Mucosa of descending colon (tissue), 3 donors: ENCODE results near the gene NBPF12. TPM values are rescaled to one million over a fixed set of nuclear protein-coding genes. Genes with fewer than 3 reads are reported as not detected.
A peak's percentile ranks its signal among the peaks of the same experiment; 100 is the strongest.
"Not testable (repeated sequence)": the region's sequence is repeated elsewhere in the genome, so short reads cannot be mapped to it uniquely, and the experiment has no call there.

ENCODE experiments used
- ATAC-seq: fragments of 200-7000 bp; cut with Tn5 transposase; one replicate; pipeline ENCODE4 v1.9.1; 2020; ENCODE audit warnings: mild to moderate bottlenecking, moderate library complexity
- DNase-seq, 3 donors: peaks; one replicate each; pipeline ENCODE4 v3.0.0-alpha.2; 2020
- H3K36me3 ChIP-seq: fragments of 200-600 bp; one replicate; pipeline ENCODE4 v1.8.0; 2021; ENCODE audit warnings: low read depth, mild to moderate bottlenecking
- H3K4me1 ChIP-seq: fragments of 200-600 bp; one replicate; pipeline ENCODE4 v1.8.0; 2021; ENCODE audit warnings: low read depth, mild to moderate bottlenecking
- H3K4me3 ChIP-seq: fragments of 200-600 bp; one replicate; pipeline ENCODE4 v1.8.0; 2021; ENCODE audit warnings: mild to moderate bottlenecking
- H3K9me3 ChIP-seq: fragments of 200-600 bp; one replicate; pipeline ENCODE4 v1.8.0; 2021; ENCODE audit warnings: mild to moderate bottlenecking
- intact Hi-C, 2 donors: fragments of 100-400 bp; cut with DNase I in 1 of 2; cut with micrococcal nuclease in 1 of 2; formaldehyde crosslinking; loops; one replicate each; pipeline versions ENCODE4 v1.11.0 to v1.11.1; 2022; cut with DNase I, micrococcal nuclease
- total RNA-seq, 3 donors: library from RNA; stranded (reverse); fragmentation: NEBNext Ultra II Directional in 2 of 3; extraction: Animal tissue kit (Norgen Biotek cat#: 25700) in 2 of 3; gene quantifications; one replicate each; pipeline versions ENCODE4 v1.2.1 to v1.2.4, GENCODE V29; 2021 to 2023
- donor health status: DM: no; HTN: no; CAD: no; lungs with moderate emphysema.
- donor health status: DM: no; HTN: no; CAD: no.
- donor health status: DM: no; HTN: yes; CAD: no.

The NBPF12 gene
- total RNA-seq, 3 donors from 2014 or later, result 10.0 to 15.7 (median 14.2) TPM

GRCh38 chr1:146938927-146939786 lies 1.0 kb downstream of the NBPF12 start:
- H3K9me3 ChIP-seq, intact Hi-C loops, H3K4me1 ChIP-seq, H3K36me3 ChIP-seq: not testable (repeated sequence)
- peak overlapping the region; percentile 80 for H3K4me3 ChIP-seq
- ATAC-seq, result peak; percentile 80
- peak; percentile 57 to 71 (median 71) for DNase-seq

- H3K9me3 ChIP-seq, H3K4me3 ChIP-seq, H3K36me3 ChIP-seq, intact Hi-C loops, ATAC-seq, H3K4me1 ChIP-seq, DNase-seq: not testable (repeated sequence)
These were observed 2.2 kb downstream of the NBPF12 start for GRCh38 chr1:146940293-146940692.

GRCh38 chr1:146943342-146943886 lies 5.3 kb downstream of the NBPF12 start:
- H3K9me3 ChIP-seq, intact Hi-C loops, DNase-seq, H3K36me3 ChIP-seq, H3K4me1 ChIP-seq, ATAC-seq, H3K4me3 ChIP-seq: not testable (repeated sequence)

- H3K36me3 ChIP-seq, ATAC-seq, H3K4me1 ChIP-seq, H3K9me3 ChIP-seq, DNase-seq, H3K4me3 ChIP-seq, intact Hi-C loops: not testable (repeated sequence)
These were observed 10.0 kb downstream of the NBPF12 start for GRCh38 chr1:146948127-146948526.

- H3K36me3 ChIP-seq, H3K4me1 ChIP-seq, ATAC-seq, DNase-seq, H3K9me3 ChIP-seq, H3K4me3 ChIP-seq, intact Hi-C loops: not testable (repeated sequence)
These were observed 26.2 kb downstream of the NBPF12 start for GRCh38 chr1:146964340-146964739.

- H3K9me3 ChIP-seq, intact Hi-C loops, H3K36me3 ChIP-seq, ATAC-seq, DNase-seq, H3K4me1 ChIP-seq, H3K4me3 ChIP-seq: not testable (repeated sequence)
These were observed 28.2 kb downstream of the NBPF12 start for GRCh38 chr1:146966351-146966750.

- H3K9me3 ChIP-seq, ATAC-seq, H3K4me1 ChIP-seq, intact Hi-C loops, H3K4me3 ChIP-seq, H3K36me3 ChIP-seq, DNase-seq: not testable (repeated sequence)
These were observed 32.5 kb downstream of the NBPF12 start for GRCh38 chr1:146970656-146971055.

GRCh38 chr1:146972681-146973080 lies 34.6 kb downstream of the NBPF12 start:
- intact Hi-C loops, H3K36me3 ChIP-seq, DNase-seq, ATAC-seq, H3K4me3 ChIP-seq, H3K4me1 ChIP-seq, H3K9me3 ChIP-seq: not testable (repeated sequence)

GRCh38 chr1:146985855-146986254 lies 47.7 kb downstream of the NBPF12 start:
- DNase-seq, H3K4me1 ChIP-seq, H3K9me3 ChIP-seq, ATAC-seq, intact Hi-C loops, H3K4me3 ChIP-seq, H3K36me3 ChIP-seq: not testable (repeated sequence)

- H3K4me1 ChIP-seq, H3K9me3 ChIP-seq, intact Hi-C loops, DNase-seq, H3K4me3 ChIP-seq, ATAC-seq, H3K36me3 ChIP-seq: not testable (repeated sequence)
These were observed 48.3 kb downstream of the NBPF12 start for GRCh38 chr1:146986450-146986849.

GRCh38 chr1:146987502-146987901 lies 49.4 kb downstream of the NBPF12 start:
- H3K4me3 ChIP-seq, H3K4me1 ChIP-seq, H3K9me3 ChIP-seq, ATAC-seq, H3K36me3 ChIP-seq, DNase-seq, intact Hi-C loops: not testable (repeated sequence)

GRCh38 chr1:146989455-146989854 lies 51.3 kb downstream of the NBPF12 start:
- H3K9me3 ChIP-seq, H3K4me1 ChIP-seq, DNase-seq, ATAC-seq, H3K4me3 ChIP-seq, intact Hi-C loops, H3K36me3 ChIP-seq: not testable (repeated sequence)

- ATAC-seq, H3K4me3 ChIP-seq, intact Hi-C loops, H3K36me3 ChIP-seq, H3K9me3 ChIP-seq, H3K4me1 ChIP-seq, DNase-seq: not testable (repeated sequence)
These were observed 70.4 kb downstream of the NBPF12 start for GRCh38 chr1:147008495-147008894.

- H3K36me3 ChIP-seq, H3K4me1 ChIP-seq, DNase-seq, intact Hi-C loops, H3K9me3 ChIP-seq, H3K4me3 ChIP-seq, ATAC-seq: not testable (repeated sequence)
These were observed 88.9 kb downstream of the NBPF12 start for GRCh38 chr1:147026975-147027374.
